Smooth muscle cell (in vitro differentiated cells): ENCODE data around the gene AXIN2. TPM values are rescaled to one million over a fixed set of nuclear protein-coding genes. Genes with fewer than 3 reads are reported as not detected.

Source experiments
- DNase-seq: peaks from one replicate; lab custom pipeline; 2025; ENCODE audit not compliant: unreplicated experiment; lab: John Stamatoyannopoulos, UW
- H2AFZ ChIP-seq: fragments of 200-600 bp; sonication (generic); 2 replicates; pipeline ENCODE4 v1.6.0; 2016; ENCODE audit warnings: antibody characterized with exemption, low read depth, mild to moderate bottlenecking
- H3F3A ChIP-seq: fragments of 200-600 bp; sonication (generic); 2 replicates; pipeline ENCODE4 v1.6.0; 2017; ENCODE audit warnings: antibody characterized with exemption, low read depth
- H3K27ac ChIP-seq: fragments of 200-600 bp; sonication (generic); 2 replicates; pipeline ENCODE4 v1.5.1; 2016; ENCODE audit warnings: low read depth, mild to moderate bottlenecking
- H3K27me3 ChIP-seq: fragments of 200-600 bp; sonication (generic); 2 replicates; pipeline ENCODE4 v1.6.1; 2016; ENCODE audit warnings: low read depth, mild to moderate bottlenecking
- H3K36me3 ChIP-seq: fragments of 200-600 bp; sonication (generic); 2 replicates; pipeline ENCODE4 v1.5.1; 2016; ENCODE audit warnings: low read depth
- H3K4me1 ChIP-seq: fragments of 200-600 bp; sonication (generic); 2 replicates; pipeline ENCODE4 v1.5.1; 2016; ENCODE audit warnings: low read depth
- H3K4me2 ChIP-seq: fragments of 200-600 bp; sonication (generic); 2 replicates; pipeline ENCODE4 v1.6.0; 2016; ENCODE audit warnings: mild to moderate bottlenecking
- H3K4me3 ChIP-seq: fragments of 200-600 bp; sonication (generic); 2 replicates; pipeline ENCODE4 v1.5.1; 2016; ENCODE audit warnings: mild to moderate bottlenecking
- H3K79me2 ChIP-seq: fragments of 200-600 bp; sonication (generic); 2 replicates; pipeline ENCODE4 v1.6.0; 2016; ENCODE audit warnings: low read depth, mild to moderate bottlenecking
- H3K9ac ChIP-seq: fragments of 200-600 bp; sonication (generic); 2 replicates; pipeline ENCODE4 v1.6.0; 2016; ENCODE audit warnings: low read depth
- H3K9me3 ChIP-seq: fragments of 200-600 bp; sonication (generic); replicated peaks from 2 replicates; pipeline ENCODE4 v1.5.1; 2016; ENCODE audit warnings: low read depth
- H4K20me1 ChIP-seq: fragments of 200-600 bp; sonication (generic); 2 replicates; pipeline ENCODE4 v1.6.0; 2016; ENCODE audit warnings: low read depth
- WGBS: methylation state at CpG from one replicate; pipeline ENCODE4 v1.1.7; 2016; ENCODE audit warnings: low lambda C conversion rate; 5-methylcytosine and 5-hydroxymethylcytosine counted together
- polyA plus RNA-seq: library from polyadenylated mRNA; unstranded; fragments of >200 nt; fragmentation: Nextera tagmentation; extraction: Ambion mirVana; gene quantifications from 2 replicates; pipeline ENCODE4 v1.2.1, GENCODE V29; 2016
- total RNA-seq: library from RNA; depleted of rRNA; stranded (reverse); fragments of >200 nt; gene quantifications from 2 replicates; pipeline ENCODE4 v1.2.3, GENCODE V29; 2014
- TF ChIP-seq, protein P1 (sequence below): fragments of 200-600 bp; sonication (generic); IDR thresholded peaks from 2 replicates; pipeline ENCODE4 v1.5.1; 2017; ENCODE audit warnings: borderline replicate concordance, mild to moderate bottlenecking, antibody characterized with exemption; ENCODE audit not compliant: insufficient read depth, poor library complexity, severe bottlenecking

Gene AXIN2
- total and polyA plus RNA-seq, 2 experiments from 2014 or later = 13.8 to 14.2 TPM

DNA sequence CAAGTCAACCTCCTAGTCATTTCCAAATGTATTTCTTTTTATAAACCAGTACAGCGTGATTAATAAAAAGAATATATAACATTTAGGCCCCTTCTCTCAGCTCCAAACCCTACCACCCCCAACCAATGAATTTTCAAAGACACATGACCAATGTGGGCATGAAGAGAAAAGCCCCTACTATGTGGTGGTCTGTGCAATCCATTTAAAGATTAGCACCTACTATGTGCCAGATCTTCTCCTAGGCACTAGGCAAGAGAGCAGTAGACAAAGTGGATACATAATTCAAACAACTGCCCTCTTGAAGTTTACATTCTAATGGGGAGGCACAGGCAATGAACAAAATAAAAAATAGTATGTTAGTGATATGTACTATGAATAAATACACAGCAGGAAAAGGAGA lies 19.4 kb downstream of the AXIN2 start:
- no peak overlapping the region for H2AFZ ChIP-seq
- H3K4me2 ChIP-seq = no peak overlapping the region
- H3K36me3 ChIP-seq = no peaks in the 10 kb centered on the region
- H3K79me2 ChIP-seq = peaks cover 62% of the 10 kb centered on the region
- TF ChIP-seq, protein P1, sequence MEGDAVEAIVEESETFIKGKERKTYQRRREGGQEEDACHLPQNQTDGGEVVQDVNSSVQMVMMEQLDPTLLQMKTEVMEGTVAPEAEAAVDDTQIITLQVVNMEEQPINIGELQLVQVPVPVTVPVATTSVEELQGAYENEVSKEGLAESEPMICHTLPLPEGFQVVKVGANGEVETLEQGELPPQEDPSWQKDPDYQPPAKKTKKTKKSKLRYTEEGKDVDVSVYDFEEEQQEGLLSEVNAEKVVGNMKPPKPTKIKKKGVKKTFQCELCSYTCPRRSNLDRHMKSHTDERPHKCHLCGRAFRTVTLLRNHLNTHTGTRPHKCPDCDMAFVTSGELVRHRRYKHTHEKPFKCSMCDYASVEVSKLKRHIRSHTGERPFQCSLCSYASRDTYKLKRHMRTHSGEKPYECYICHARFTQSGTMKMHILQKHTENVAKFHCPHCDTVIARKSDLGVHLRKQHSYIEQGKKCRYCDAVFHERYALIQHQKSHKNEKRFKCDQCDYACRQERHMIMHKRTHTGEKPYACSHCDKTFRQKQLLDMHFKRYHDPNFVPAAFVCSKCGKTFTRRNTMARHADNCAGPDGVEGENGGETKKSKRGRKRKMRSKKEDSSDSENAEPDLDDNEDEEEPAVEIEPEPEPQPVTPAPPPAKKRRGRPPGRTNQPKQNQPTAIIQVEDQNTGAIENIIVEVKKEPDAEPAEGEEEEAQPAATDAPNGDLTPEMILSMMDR = no peak
- H3K4me3 ChIP-seq = no peak overlapping the region
- WGBS = 100% methylated on average over 1 of the region's 1 CpG
- H3K9me3 ChIP-seq = no peaks in the 10 kb centered on the region
- no peak overlapping the region for H3K9ac ChIP-seq
- no peaks in the 10 kb centered on the region for H3F3A ChIP-seq
- peaks cover 31% of the 10 kb centered on the region for H3K4me1 ChIP-seq
- no peak overlapping the region for H3K27ac ChIP-seq
- no peak for DNase-seq
- H4K20me1 ChIP-seq = peaks cover 63% of the 10 kb centered on the region
- H3K27me3 ChIP-seq = no peaks in the 10 kb centered on the region

DNA sequence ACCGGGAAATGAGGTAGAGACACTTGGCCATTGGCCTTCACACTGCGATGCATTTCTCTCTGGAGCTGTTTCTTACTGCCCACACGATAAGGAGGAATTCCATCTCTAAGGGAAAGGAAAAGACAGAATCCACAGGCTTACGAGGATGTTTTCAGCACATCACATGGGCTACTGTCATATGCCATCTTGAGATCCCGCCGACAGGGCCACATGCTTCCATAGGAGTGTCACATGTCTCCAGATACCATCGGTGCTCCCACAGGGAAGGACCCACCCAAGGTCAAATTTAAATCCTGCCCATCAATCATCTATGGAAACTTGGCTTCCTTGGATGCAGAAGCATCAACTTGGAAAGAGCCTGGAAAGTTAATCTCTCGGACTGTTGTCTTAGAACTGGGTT lies 20.0 kb downstream of the AXIN2 start:
- Histone ChIP-seq H3K27ac (no peak overlapping the region), H2AFZ (no peak overlapping the region), H3K36me3 (no peaks in the 10 kb centered on the region), H3F3A (no peaks in the 10 kb centered on the region), H3K4me3 (no peak overlapping the region), H3K9ac (no peak overlapping the region), H4K20me1 (peaks cover 70% of the 10 kb centered on the region), H3K4me1 (peaks cover 25% of the 10 kb centered on the region), H3K79me2 (peaks cover 56% of the 10 kb centered on the region), H3K9me3 (no peaks in the 10 kb centered on the region), H3K27me3 (no peaks in the 10 kb centered on the region), H3K4me2 (no peak overlapping the region)
- no peak for DNase-seq
- TF ChIP-seq, protein P1 = no peak
- 89% methylated on average over 8 of the region's 8 CpGs for WGBS

DNA sequence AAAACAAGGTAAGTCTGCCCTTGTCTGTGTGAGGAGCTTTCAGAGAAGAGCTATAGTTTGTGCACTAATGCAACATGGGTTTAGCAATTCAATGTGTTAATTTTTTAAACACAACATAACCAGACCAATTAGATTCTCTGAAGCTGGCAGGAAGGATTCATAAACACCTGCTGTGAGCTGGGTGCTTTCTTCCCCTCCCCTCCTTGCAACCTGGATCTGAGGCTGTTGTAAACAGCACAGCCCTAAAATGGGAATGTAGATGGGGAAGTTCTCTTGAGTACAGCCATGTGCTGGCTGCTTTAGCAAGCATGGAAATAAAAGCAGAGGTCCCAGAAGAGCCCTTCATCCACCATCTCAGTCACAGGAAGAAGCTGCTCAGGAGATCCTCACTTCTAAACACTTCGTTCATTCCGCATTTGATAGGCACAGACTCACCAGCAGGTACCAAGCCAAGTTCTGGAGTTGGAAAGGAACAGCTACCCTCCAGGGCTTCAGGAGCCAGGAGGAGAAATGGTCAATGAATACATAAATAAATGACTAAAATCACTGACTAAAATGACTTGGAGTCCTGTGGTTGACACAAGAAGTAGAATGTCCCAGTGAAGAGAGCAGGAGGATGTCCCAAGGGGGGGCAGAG lies 21.7 kb downstream of the AXIN2 start:
- no peaks in the 10 kb centered on the region for H3K9me3 ChIP-seq
- peaks cover 40% of the 10 kb centered on the region for H3K79me2 ChIP-seq
- no peak overlapping the region for H3K27ac ChIP-seq
- DNase-seq = no peak
- no peak overlapping the region for H3K9ac ChIP-seq
- peaks cover 4% of the 10 kb centered on the region for H3F3A ChIP-seq
- no peak overlapping the region for H3K4me3 ChIP-seq
- H3K27me3 ChIP-seq = no peaks in the 10 kb centered on the region
- TF ChIP-seq, protein P1 = no peak
- H4K20me1 ChIP-seq = peaks cover 84% of the 10 kb centered on the region
- H3K4me2 ChIP-seq = no peak overlapping the region
- peaks cover 11% of the 10 kb centered on the region for H3K4me1 ChIP-seq
- peaks cover 3% of the 10 kb centered on the region for H3K36me3 ChIP-seq
- H2AFZ ChIP-seq = no peak overlapping the region
- 100% methylated on average over 2 of the region's 2 CpGs for WGBS
